Adrenal gland (tissue), 5 donors: ENCODE measurements around the gene KAZN.

Experiments used
- CTCF ChIP-seq, 6 experiments: fragments of 450-650 bp in 4 of 6; fragments of 200-600 bp in 2 of 6; sonication (generic) in 1 of 6; IDR thresholded peaks; 1 replicate in 5 of 6; 2 replicates in 1 of 6; pipeline versions ENCODE4 v1.5.1 to v1.8.0; 2016 to 2021; ENCODE audit warnings: antibody characterized with exemption in 6 of 6, mild to moderate bottlenecking in 2 of 6, moderate library complexity in 1 of 6
- POLR2A ChIP-seq, 2 donors: fragments of 450-650 bp; IDR thresholded peaks; one replicate each; pipeline ENCODE4 v1.6.1; 2017; ENCODE audit warnings: antibody characterized with exemption in 2 of 2, mild to moderate bottlenecking in 2 of 2, moderate library complexity in 1 of 2
- donor health status: DM: no; HTN: no; CAD: no.

GRCh38 chr1:14888374-14888773 is 289.9 kb downstream of the KAZN start:
- TF ChIP-seq CTCF (IDR thresholded peaks at IDR 0.05) (no peak), POLR2A (IDR thresholded peaks at IDR 0.05) (no peak)
